ENCODE results near the gene ATP8A1.

GRCh38 chr4:42628740-42629139 lies 28.2 kb downstream of the ATP8A1 start:
- TF ChIP-seq CTCF (IDR thresholded peaks at IDR 0.05 in 4 of 5, conservative IDR thresholded peaks at IDR 0.05 in 1 of 5) (no peak), POLR2A (IDR thresholded peaks at IDR 0.05) (no peak)

Data from gastrocnemius medialis (tissue), 4 donors.